Measurements from ENCODE around the gene ITGAE.

GRCh38 chr17:3828852-3829232 is 27.9 kb upstream of the ITGAE start:
- TF ChIP-seq CTCF (conservative IDR thresholded peaks at IDR 0.05; ENCODE audit: low read length) = no peak
- TF ChIP-seq EZH2phosphoT487 (IDR thresholded peaks at IDR 0.05; ENCODE audit: borderline replicate concordance) = no peak

All from Loucy (cell line).